HepG2 (cell line): ENCODE results near the gene OCSTAMP. TPM values are rescaled to one million over a fixed set of nuclear protein-coding genes. Genes with fewer than 3 reads are reported as not detected.

Experiments used
- CSRNP1 ChIP-seq: sonication (generic); formaldehyde crosslinking; IDR thresholded peaks from 2 replicates; pipeline ENCODE4 v1.8.1; 2023; ENCODE audit warnings: mild to moderate bottlenecking, missing genetic modification reagents
- HHEX ChIP-seq: IDR thresholded peaks from 2 replicates; pipeline ENCODE4 v1.6.1; 2016; ENCODE audit warnings: control low read depth
- MAFK ChIP-seq, 2 experiments: IDR thresholded peaks in 1 of 2; conservative IDR thresholded peaks in 1 of 2; 2 replicates each; pipeline ENCODE4 v1.6.1; 2011; ENCODE audit warnings: improper control_type of control experiment in 2 of 2, low read length in 2 of 2
- MLLT10 ChIP-seq: sonication (generic); formaldehyde crosslinking; IDR thresholded peaks from 2 replicates; pipeline ENCODE4 v1.4.0; 2020; ENCODE audit warnings: missing genetic modification reagents
- ZFYVE20 ChIP-seq: sonication (generic); formaldehyde crosslinking; IDR thresholded peaks from 2 replicates; pipeline ENCODE4 v1.8.0; 2023; ENCODE audit warnings: low read depth, mild to moderate bottlenecking, moderate library complexity, missing genetic modification reagents, borderline replicate concordance
- ZNF430 ChIP-seq: sonication (generic); formaldehyde crosslinking; IDR thresholded peaks from 2 replicates; pipeline ENCODE4 v1.9.0; 2021; ENCODE audit warnings: mild to moderate bottlenecking, missing genetic modification reagents
- ZNF468 ChIP-seq: sonication (generic); formaldehyde crosslinking; IDR thresholded peaks from 2 replicates; pipeline ENCODE4 v1.8.0; 2022; ENCODE audit warnings: mild to moderate bottlenecking, moderate library complexity, missing genetic modification reagents
- ZNF550 ChIP-seq: sonication (generic); formaldehyde crosslinking; IDR thresholded peaks from 2 replicates; pipeline ENCODE4 v1.4.0; 2020; ENCODE audit warnings: mild to moderate bottlenecking, missing genetic modification reagents, borderline replicate concordance
- ZNF768 ChIP-seq: sonication (generic); formaldehyde crosslinking; IDR thresholded peaks from 2 replicates; pipeline ENCODE4 v1.4.0; 2020; ENCODE audit warnings: missing genetic modification reagents
- polyA plus RNA-seq, 8 experiments: library from polyadenylated mRNA; depleted of rRNA in 3 of 8; stranded (reverse) in 7 of 8; unstranded in 1 of 8; fragments of >200 nt; fragmentation: Illumina TruSeq in 4 of 8; extraction: Trizol in 4 of 8; gene quantifications; 2 replicates each; pipeline versions ENCODE4 v1.2.1 to v1.2.3, GENCODE V29; 2011 to 2016; ENCODE audit warnings: low read depth in 4 of 8, missing spikeins in 1 of 8, mixed read lengths in 1 of 8; ENCODE audit not compliant: insufficient read depth in 1 of 8
- total RNA-seq, 5 experiments: library from RNA; depleted of rRNA; stranded (reverse); fragments of >200 nt; fragmentation: Illumina TruSeq; extraction: Trizol; gene quantifications; 2 replicates each; pipeline ENCODE4 v1.2.3, GENCODE V29; 2016; ENCODE audit warnings: low read depth in 1 of 5
- TF ChIP-seq, protein P1 (sequence below): sonication (generic); formaldehyde crosslinking; IDR thresholded peaks from 2 replicates; pipeline ENCODE4 v1.9.0; 2021; ENCODE audit warnings: missing genetic modification reagents, mild to moderate bottlenecking, borderline replicate concordance
- TF ChIP-seq, protein P2 (sequence below): sonication (generic); formaldehyde crosslinking; IDR thresholded peaks from 2 replicates; pipeline ENCODE4 v1.4.0; 2020; ENCODE audit warnings: missing genetic modification reagents

Gene OCSTAMP
- total and polyA plus RNA-seq, 2 of the 13 experiments (the other 11 are each of a cell fraction or from before 2014, with no cell fraction given): not detected

DNA sequence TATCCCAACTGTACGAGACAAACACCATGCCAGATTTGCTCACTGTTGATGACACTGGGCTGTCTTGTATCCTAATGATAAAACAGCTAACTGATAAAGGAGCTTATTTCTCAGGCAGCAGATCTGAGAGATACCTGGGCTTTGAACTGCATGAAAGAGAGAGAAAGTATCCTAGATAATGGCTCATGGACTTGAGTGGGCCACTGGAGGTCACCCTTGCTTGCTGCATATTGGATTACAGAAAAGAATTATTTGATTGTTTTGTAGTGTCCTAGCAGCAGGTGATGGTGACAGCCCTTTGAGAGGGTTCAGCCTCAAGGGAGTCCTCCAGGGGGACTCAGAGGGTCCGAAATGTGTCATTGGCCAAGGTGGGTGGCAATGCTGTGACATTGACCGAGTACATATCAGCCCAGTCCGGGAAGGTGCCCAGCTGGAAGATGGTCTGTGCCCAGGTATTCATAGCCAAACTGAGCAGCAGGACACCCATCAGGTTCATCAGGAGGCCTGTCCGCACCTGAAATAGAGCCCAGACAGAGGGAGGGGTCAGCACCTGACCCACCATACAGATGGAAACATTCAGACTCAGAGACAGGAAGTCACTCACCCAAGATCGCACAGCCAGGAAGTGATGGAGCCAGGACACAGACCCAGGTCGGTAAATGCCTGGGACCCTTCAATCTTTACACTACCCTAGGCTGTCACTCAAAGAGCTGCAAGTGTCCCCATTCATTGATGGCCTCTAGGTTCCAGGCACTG is 9.4 kb upstream of the OCSTAMP start (continued):
- TF ChIP-seq HHEX (CRISPR knock-in tag) (no peak), ZFYVE20 (CRISPR knock-in tag) (no peak), ZNF430 (CRISPR knock-in tag) (peak; percentile 35; the same call in 1 of the 2 replicates), ZNF550 (CRISPR knock-in tag) (no peak), CSRNP1 (CRISPR knock-in tag) (no peak), ZNF468 (CRISPR knock-in tag) (no peak), ZNF768 (peak; percentile 86), MLLT10 (CRISPR knock-in tag) (no peak), MAFK (conservative IDR thresholded peaks at IDR 0.05 in 1 of 2, IDR thresholded peaks at IDR 0.05 in 1 of 2; ENCODE audit: low read length in 2 of 2) (no peak)
- TF ChIP-seq, protein P1, sequence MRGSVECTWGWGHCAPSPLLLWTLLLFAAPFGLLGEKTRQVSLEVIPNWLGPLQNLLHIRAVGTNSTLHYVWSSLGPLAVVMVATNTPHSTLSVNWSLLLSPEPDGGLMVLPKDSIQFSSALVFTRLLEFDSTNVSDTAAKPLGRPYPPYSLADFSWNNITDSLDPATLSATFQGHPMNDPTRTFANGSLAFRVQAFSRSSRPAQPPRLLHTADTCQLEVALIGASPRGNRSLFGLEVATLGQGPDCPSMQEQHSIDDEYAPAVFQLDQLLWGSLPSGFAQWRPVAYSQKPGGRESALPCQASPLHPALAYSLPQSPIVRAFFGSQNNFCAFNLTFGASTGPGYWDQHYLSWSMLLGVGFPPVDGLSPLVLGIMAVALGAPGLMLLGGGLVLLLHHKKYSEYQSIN (CRISPR knock-in tag): no peak
- TF ChIP-seq, protein P2, sequence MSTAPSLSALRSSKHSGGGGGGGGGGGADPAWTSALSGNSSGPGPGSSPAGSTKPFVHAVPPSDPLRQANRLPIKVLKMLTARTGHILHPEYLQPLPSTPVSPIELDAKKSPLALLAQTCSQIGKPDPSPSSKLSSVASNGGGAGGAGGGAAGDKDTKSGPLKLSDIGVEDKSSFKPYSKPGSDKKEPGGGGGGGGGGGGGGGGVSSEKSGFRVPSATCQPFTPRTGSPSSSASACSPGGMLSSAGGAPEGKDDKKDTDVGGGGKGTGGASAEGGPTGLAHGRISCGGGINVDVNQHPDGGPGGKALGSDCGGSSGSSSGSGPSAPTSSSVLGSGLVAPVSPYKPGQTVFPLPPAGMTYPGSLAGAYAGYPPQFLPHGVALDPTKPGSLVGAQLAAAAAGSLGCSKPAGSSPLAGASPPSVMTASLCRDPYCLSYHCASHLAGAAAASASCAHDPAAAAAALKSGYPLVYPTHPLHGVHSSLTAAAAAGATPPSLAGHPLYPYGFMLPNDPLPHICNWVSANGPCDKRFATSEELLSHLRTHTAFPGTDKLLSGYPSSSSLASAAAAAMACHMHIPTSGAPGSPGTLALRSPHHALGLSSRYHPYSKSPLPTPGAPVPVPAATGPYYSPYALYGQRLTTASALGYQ: no peak
